Gastrocnemius medialis (tissue), 4 donors: Measurements from ENCODE around the gene NFIA. TPM values are rescaled to one million over a fixed set of nuclear protein-coding genes. Genes with fewer than 3 reads are reported as not detected.

Experiments used
- ATAC-seq, 2 donors: fragments of 150-250 bp; one replicate each; pipeline ENCODE4 v1.9.1; 2016
- DNase-seq, 2 donors: peaks; one replicate each; pipeline ENCODE4 v3.0.0-alpha.2; 2019
- H3K27ac ChIP-seq, 4 donors: fragments of 200-600 bp; sonication (generic); 1 replicate in 1 of 4; 2 replicates in 3 of 4; pipeline ENCODE4 v1.5.1; 2016 to 2018; ENCODE audit warnings: mild to moderate bottlenecking in 2 of 4, moderate library complexity in 1 of 4
- H3K27me3 ChIP-seq, 3 donors: fragments of 200-600 bp; sonication (generic) in 2 of 3; 1 replicate in 1 of 3; 2 replicates in 2 of 3; pipeline versions ENCODE4 v1.5.1 to v1.6.0; 2016 to 2019; ENCODE audit warnings: mild to moderate bottlenecking in 1 of 3, moderate library complexity in 1 of 3
- H3K36me3 ChIP-seq, 2 donors: fragments of 200-600 bp; sonication (generic) in 1 of 2; one replicate each; pipeline ENCODE4 v1.5.1; 2017 to 2018
- H3K4me1 ChIP-seq, 2 donors: fragments of 200-600 bp; sonication (generic) in 1 of 2; one replicate each; pipeline ENCODE4 v1.5.1; 2016 to 2017; ENCODE audit warnings: mild to moderate bottlenecking in 2 of 2
- H3K4me3 ChIP-seq, 4 donors: fragments of 200-600 bp; sonication (generic) in 3 of 4; 1 replicate in 1 of 4; 2 replicates in 3 of 4; pipeline ENCODE4 v1.5.1; 2016 to 2019; ENCODE audit warnings: mild to moderate bottlenecking in 2 of 4
- H3K9me3 ChIP-seq, 3 donors: fragments of 200-600 bp; sonication (generic) in 2 of 3; 1 replicate in 1 of 3; 2 replicates in 2 of 3; pipeline ENCODE4 v1.5.1; 2016 to 2019
- CTCF ChIP-seq, 5 experiments: fragments of 450-650 bp in 3 of 5; fragments of 200-600 bp in 2 of 5; sonication (generic) in 2 of 5; IDR thresholded peaks in 4 of 5; conservative IDR thresholded peaks in 1 of 5; 1 replicate in 4 of 5; 2 replicates in 1 of 5; pipeline ENCODE4 v1.5.1; 2016 to 2019; ENCODE audit warnings: antibody characterized with exemption in 5 of 5, mild to moderate bottlenecking in 3 of 5, moderate library complexity in 3 of 5
- POLR2A ChIP-seq, 2 donors: fragments of 450-650 bp; IDR thresholded peaks; one replicate each; pipeline ENCODE4 v1.6.1; 2017; ENCODE audit warnings: antibody characterized with exemption in 2 of 2, mild to moderate bottlenecking in 2 of 2, moderate library complexity in 2 of 2
- in situ Hi-C, 4 donors: fragments of 200-750 bp; cut with MboI; loops; one replicate each; pipeline versions ENCODE4 v1.15.0 to v1.8.0; 2017; ENCODE audit warnings: low sequenced_read_pairs in 4 of 4
- intact Hi-C: fragments of 100-400 bp; cut with DNase I; formaldehyde crosslinking; loops from one replicate; pipeline ENCODE4 v1.15.1; 2023; ENCODE audit warnings: low total_unique reads
- total RNA-seq, 4 donors: library from RNA; depleted of rRNA; stranded (reverse); fragments of >200 nt; gene quantifications; one replicate each; pipeline versions ENCODE4 v1.1.0 to v1.2.3, GENCODE V29; 2016

NFIA gene
- total RNA-seq, 4 donors from 2014 or later = 12.9 to 27.0 (median 26.6) TPM

GRCh38 chr1:61089741-61090140 lies 7.4 kb downstream of the NFIA start:
- Histone ChIP-seq H3K9me3 (no peaks in the 10 kb centered on the region), H3K27ac (peak overlapping the region; percentile 90 to 96 (median 95)), H3K27me3 (no peaks in the 10 kb centered on the region), H3K36me3 (no peaks in the 10 kb centered on the region), H3K4me1 (peaks cover 79 to 80% of the 10 kb centered on the region in 2 donors), H3K4me3 (peak overlapping the region in 3 of 4 donors; percentile 76 to 88 (median 84))
- no peak for DNase-seq
- TF ChIP-seq CTCF (IDR thresholded peaks at IDR 0.05 in 4 of 5, conservative IDR thresholded peaks at IDR 0.05 in 1 of 5) (no peak), POLR2A (IDR thresholded peaks at IDR 0.05) (no peak)
- in situ Hi-C loops = loop anchor here in 2 of 4 donors (10.0 kb wide), 2 partner anchors 95 to 245 kb away; no protein-coding TSS in a partner anchor
- ATAC-seq = no peak
- intact Hi-C loops = no loop called here

- no peaks in the 10 kb centered on the region for H3K36me3 ChIP-seq
- peaks cover 80 to 81% of the 10 kb centered on the region in 2 donors for H3K4me1 ChIP-seq
- H3K4me3 ChIP-seq = peak overlapping the region; percentile 37 to 88 (median 80)
- peak overlapping the region; percentile 90 to 96 (median 95) for H3K27ac ChIP-seq
- in situ Hi-C loops (no loop called here), intact Hi-C loops (no loop called here)
- TF ChIP-seq CTCF (IDR thresholded peaks at IDR 0.05 in 4 of 5, conservative IDR thresholded peaks at IDR 0.05 in 1 of 5) (no peak), POLR2A (IDR thresholded peaks at IDR 0.05) (no peak)
- H3K9me3 ChIP-seq = no peaks in the 10 kb centered on the region
- ATAC-seq (peak; percentile 29 to 54), DNase-seq (no peak)
- H3K27me3 ChIP-seq = no peaks in the 10 kb centered on the region
These were observed 8.3 kb downstream of the NFIA start for GRCh38 chr1:61090546-61091202.

- peak overlapping the region; percentile 37 to 88 (median 80) for H3K4me3 ChIP-seq
- peaks cover 74 to 79% of the 10 kb centered on the region in 2 donors for H3K4me1 ChIP-seq
- in situ Hi-C loops (no loop called here), intact Hi-C loops (no loop called here)
- H3K36me3 ChIP-seq = no peaks in the 10 kb centered on the region
- H3K27me3 ChIP-seq = no peaks in the 10 kb centered on the region
- H3K27ac ChIP-seq = peak overlapping the region; percentile 90 to 96 (median 95)
- TF ChIP-seq CTCF (IDR thresholded peaks at IDR 0.05 in 4 of 5, conservative IDR thresholded peaks at IDR 0.05 in 1 of 5) (no peak), POLR2A (IDR thresholded peaks at IDR 0.05) (no peak)
- no peak for ATAC-seq
- H3K9me3 ChIP-seq = no peaks in the 10 kb centered on the region
- DNase-seq = no peak
These were observed 9.1 kb downstream of the NFIA start for GRCh38 chr1:61091455-61091854.

- TF ChIP-seq POLR2A (IDR thresholded peaks at IDR 0.05) (no peak), CTCF (IDR thresholded peaks at IDR 0.05 in 4 of 5, conservative IDR thresholded peaks at IDR 0.05 in 1 of 5) (no peak)
- peak overlapping the region; percentile 90 to 96 (median 95) for H3K27ac ChIP-seq
These were observed 10.3 kb downstream of the NFIA start for GRCh38 chr1:61092642-61093041.

More at GRCh38 chr1:61092642-61093041, 10.3 kb downstream of the NFIA start:
- Histone ChIP-seq H3K9me3 (no peaks in the 10 kb centered on the region), H3K27me3 (no peaks in the 10 kb centered on the region), H3K4me1 (peaks cover 72 to 75% of the 10 kb centered on the region in 2 donors), H3K36me3 (no peaks in the 10 kb centered on the region), H3K4me3 (peak overlapping the region; percentile 17 to 88 (median 61))
- intact Hi-C loops = no loop called here
- in situ Hi-C loops = no loop called here
- ATAC-seq = peak; percentile 41 to 61
- DNase-seq = no peak
